ENCODE results near the gene PFDN1. TPM values are rescaled to one million over a fixed set of nuclear protein-coding genes. Genes with fewer than 3 reads are reported as not detected.
A peak's percentile ranks its signal among the peaks of the same experiment; 100 is the strongest.

PFDN1 gene
- total RNA-seq, 4 donors from 2014 or later = 72.9 to 230 (median 98.4) TPM

- no peaks in the 10 kb centered on the region for H3K9me3 ChIP-seq
- H3K36me3 ChIP-seq = no peaks in the 10 kb centered on the region
- TF ChIP-seq POLR2AphosphoS5 (IDR thresholded peaks at IDR 0.05) (peak in 1 of 3 donors; percentile 36), POLR2A (IDR thresholded peaks at IDR 0.05) (no peak)
- H3K27ac ChIP-seq = peak overlapping the region in 2 of 4 donors; percentile 38 to 43
- H3K4me1 ChIP-seq = peaks cover 0 to 43% (median 14%) of the 10 kb centered on the region in 4 donors
- WGBS, 2 donors (ENCODE audit: low coverage in 1 of 2) = 0 to 24% methylated on average over 1 to 4 of the region's 4 CpGs
- intact Hi-C loops (cut with DNase I; ENCODE audit: low total_unique reads) (no loop called here), in situ Hi-C loops (cut with MboI; ENCODE audit: low pct_ligation_motif_present in 1 of 4, low pct_unique_long_range_greater_than_20kb in 1 of 4, low sequenced_read_pairs in 3 of 4) (no loop called here)
- H3K4me3 ChIP-seq = no peak overlapping the region
- peak; percentile 69 for DNase-seq
- no peaks in the 10 kb centered on the region for H3K27me3 ChIP-seq
Measured at GRCh38 chr5:140253985-140254384, 48.9 kb downstream of the PFDN1 start.

DNA sequence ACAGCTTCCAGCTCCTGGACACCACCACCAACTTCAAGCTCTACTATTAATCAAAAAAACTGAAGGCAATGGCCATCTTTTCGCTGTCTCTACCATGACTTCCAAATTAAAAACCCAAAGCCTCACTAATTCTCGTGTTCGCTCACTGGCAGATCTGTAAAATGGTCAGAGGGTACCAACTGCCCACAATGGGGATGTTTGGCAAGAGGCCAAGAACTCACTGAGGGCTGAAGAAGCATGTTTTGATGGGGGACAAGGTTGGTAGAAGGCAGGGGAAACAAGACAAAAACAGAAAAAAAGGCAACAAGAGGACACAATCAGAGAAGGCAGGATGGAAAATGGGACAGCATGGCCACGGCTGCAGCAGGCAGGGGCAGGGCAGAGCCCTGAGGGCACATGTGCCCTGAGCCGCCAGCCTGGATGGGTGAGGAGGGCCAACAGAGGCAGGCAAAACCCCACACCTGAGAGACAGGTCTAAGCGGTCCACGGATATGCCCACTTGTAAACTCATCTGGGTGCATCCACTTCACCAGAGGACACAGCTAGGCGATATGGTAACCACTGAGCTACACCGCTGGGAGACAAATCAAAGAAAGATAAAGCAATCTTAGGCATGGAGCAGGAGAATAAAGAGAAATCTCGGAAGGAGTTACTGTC lies 50.3 kb downstream of the PFDN1 start:
- H3K27ac ChIP-seq = no peak overlapping the region
- in situ Hi-C loops (cut with MboI; ENCODE audit: low pct_ligation_motif_present in 1 of 4, low pct_unique_long_range_greater_than_20kb in 1 of 4, low sequenced_read_pairs in 3 of 4) = no loop called here
- TF ChIP-seq CTCF (IDR thresholded peaks at IDR 0.05) (no peak), POLR2AphosphoS5 (IDR thresholded peaks at IDR 0.05) (no peak), POLR2A (IDR thresholded peaks at IDR 0.05) (no peak), EP300 (IDR thresholded peaks at IDR 0.05; ENCODE audit: low read depth) (no peak)
- 89 to 95% methylated on average over 9 to 10 of the region's 10 CpGs for WGBS, 2 donors (ENCODE audit: low coverage in 1 of 2)
- peaks cover 0 to 36% (median 13%) of the 10 kb centered on the region in 4 donors for H3K4me1 ChIP-seq
- no peak overlapping the region for H3K4me3 ChIP-seq
- H3K27me3 ChIP-seq = no peaks in the 10 kb centered on the region
- DNase-seq = no peak
- intact Hi-C loops (cut with DNase I; ENCODE audit: low total_unique reads) = no loop called here
- H3K9me3 ChIP-seq = no peaks in the 10 kb centered on the region
- no peaks in the 10 kb centered on the region for H3K36me3 ChIP-seq

DNA sequence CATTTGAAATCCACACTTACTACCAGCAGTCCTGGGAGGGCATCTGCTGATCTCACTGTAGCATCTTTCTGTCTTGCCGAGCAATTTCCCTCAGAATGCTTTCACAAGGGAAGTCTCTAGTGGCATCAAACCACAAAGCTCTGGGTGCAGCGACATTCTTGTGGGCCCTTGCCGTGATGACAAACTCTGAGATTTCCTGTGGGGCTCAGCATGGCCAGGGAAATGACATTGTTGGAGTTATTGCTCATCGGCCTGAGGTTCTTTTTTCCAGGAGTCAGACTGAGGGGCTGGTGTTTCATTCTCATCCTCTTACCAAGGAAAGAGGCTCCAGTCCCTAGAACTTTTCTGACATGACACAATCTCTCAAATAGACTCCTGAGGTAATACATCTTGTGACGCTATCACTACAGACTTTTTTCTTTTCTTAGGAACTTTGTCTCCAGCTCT lies 51.4 kb downstream of the PFDN1 start:
- H3K27ac ChIP-seq = no peak overlapping the region
- intact Hi-C loops (cut with DNase I; ENCODE audit: low total_unique reads) = no loop called here
- 52 to 64% methylated on average over 2 to 5 of the region's 5 CpGs for WGBS, 2 donors (ENCODE audit: low coverage in 1 of 2)

GRCh38 chr5:140250386-140250785 lies 52.5 kb downstream of the PFDN1 start:
- H3K36me3 ChIP-seq = peaks cover 0 to 3% (median 0%) of the 10 kb centered on the region in 4 donors

More for the DNA sequence above, 51.4 kb downstream of the PFDN1 start:
- DNase-seq = no peak
- no peak for TF ChIP-seq EP300 (IDR thresholded peaks at IDR 0.05; ENCODE audit: low read depth)
- TF ChIP-seq CTCF (IDR thresholded peaks at IDR 0.05) = no peak
- TF ChIP-seq POLR2AphosphoS5 (IDR thresholded peaks at IDR 0.05) = no peak
- Histone ChIP-seq H3K9me3 (no peaks in the 10 kb centered on the region), H3K4me3 (no peak overlapping the region), H3K4me1 (peaks cover 4 to 41% (median 20%) of the 10 kb centered on the region in 4 donors), H3K36me3 (no peaks in the 10 kb centered on the region), H3K27me3 (no peaks in the 10 kb centered on the region)
- in situ Hi-C loops (cut with MboI; ENCODE audit: low pct_ligation_motif_present in 1 of 4, low pct_unique_long_range_greater_than_20kb in 1 of 4, low sequenced_read_pairs in 3 of 4) = no loop called here

More at GRCh38 chr5:140250386-140250785, 52.5 kb downstream of the PFDN1 start:
- no peak for DNase-seq
- in situ Hi-C loops (cut with MboI; ENCODE audit: low pct_ligation_motif_present in 1 of 4, low pct_unique_long_range_greater_than_20kb in 1 of 4, low sequenced_read_pairs in 3 of 4) = no loop called here
- Histone ChIP-seq H3K9me3 (no peaks in the 10 kb centered on the region), H3K27me3 (no peaks in the 10 kb centered on the region), H3K27ac (no peak overlapping the region), H3K4me3 (no peak overlapping the region), H3K4me1 (peaks cover 14 to 44% (median 29%) of the 10 kb centered on the region in 4 donors)
- WGBS, 2 donors (ENCODE audit: low coverage in 1 of 2) = 49 to 79% methylated on average over 4 to 6 of the region's 6 CpGs
- intact Hi-C loops (cut with DNase I; ENCODE audit: low total_unique reads) = no loop called here
- TF ChIP-seq CTCF (IDR thresholded peaks at IDR 0.05) = no peak
- TF ChIP-seq POLR2AphosphoS5 (IDR thresholded peaks at IDR 0.05) = no peak
- TF ChIP-seq POLR2A (IDR thresholded peaks at IDR 0.05) = no peak
- TF ChIP-seq EP300 (IDR thresholded peaks at IDR 0.05; ENCODE audit: low read depth) = no peak

Data from transverse colon (tissue), 4 donors.